Skeletal muscle cell (primary cell): ENCODE data around the gene YIPF4.
A peak's percentile ranks its signal among the peaks of the same experiment; 100 is the strongest.
"Not testable (repeated sequence)": the region's sequence is repeated elsewhere in the genome, so short reads cannot be mapped to it uniquely, and the experiment has no call there.

Source experiments
- DNase-seq: peaks from one replicate; pipeline ENCODE4 v3.0.0-alpha.2; 2010; ENCODE audit warnings: low read depth
- H3K4me3 ChIP-seq: 2 replicates; pipeline ENCODE4 v1.5.1; 2011; ENCODE audit warnings: low read depth, mild to moderate bottlenecking, control low read depth, low read length, moderate library complexity

The YIPF4 gene

DNA sequence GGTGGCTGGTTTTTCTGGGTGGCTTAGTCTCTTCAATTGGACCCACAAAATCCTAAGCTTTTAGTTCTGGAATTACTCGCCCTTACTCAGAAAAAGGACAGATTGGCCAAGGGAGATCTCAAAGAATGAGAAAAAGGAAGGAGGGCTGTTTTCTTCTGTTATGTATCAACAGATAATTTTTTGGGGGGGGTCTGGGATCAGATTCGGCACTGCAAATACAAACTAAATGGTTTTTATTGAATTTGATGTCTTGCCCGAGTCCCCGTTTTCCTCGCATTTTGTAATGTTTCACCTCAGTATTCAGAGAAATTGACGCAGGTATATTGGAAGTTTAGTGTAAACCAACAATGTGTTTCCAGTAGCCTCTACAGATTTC lies 762 bp downstream of the YIPF4 start:
- H3K4me3 ChIP-seq, result peak overlapping the region; percentile 98
- no peak for DNase-seq

DNA sequence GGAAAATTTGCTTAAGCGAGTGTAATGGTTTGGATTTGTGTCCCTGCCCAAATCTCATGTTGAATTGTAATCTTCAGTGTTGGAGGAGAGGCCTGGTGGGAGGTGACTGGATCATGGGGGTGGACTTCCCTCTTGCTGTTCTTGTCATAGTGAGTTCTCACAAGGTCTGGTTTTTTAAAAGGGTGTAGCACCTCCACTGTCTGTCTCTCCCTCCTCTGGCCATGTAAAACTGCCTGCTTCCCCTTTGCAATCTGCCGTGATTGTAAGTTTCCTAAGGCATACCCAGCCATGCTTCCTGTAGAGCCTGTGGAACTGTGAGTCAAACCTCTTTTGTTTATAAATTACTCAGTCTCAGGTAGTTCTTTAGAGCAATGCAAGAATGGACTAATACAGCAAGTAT lies 6.6 kb downstream of the YIPF4 start:
- no peak overlapping the region for H3K4me3 ChIP-seq
- no peak for DNase-seq

DNA sequence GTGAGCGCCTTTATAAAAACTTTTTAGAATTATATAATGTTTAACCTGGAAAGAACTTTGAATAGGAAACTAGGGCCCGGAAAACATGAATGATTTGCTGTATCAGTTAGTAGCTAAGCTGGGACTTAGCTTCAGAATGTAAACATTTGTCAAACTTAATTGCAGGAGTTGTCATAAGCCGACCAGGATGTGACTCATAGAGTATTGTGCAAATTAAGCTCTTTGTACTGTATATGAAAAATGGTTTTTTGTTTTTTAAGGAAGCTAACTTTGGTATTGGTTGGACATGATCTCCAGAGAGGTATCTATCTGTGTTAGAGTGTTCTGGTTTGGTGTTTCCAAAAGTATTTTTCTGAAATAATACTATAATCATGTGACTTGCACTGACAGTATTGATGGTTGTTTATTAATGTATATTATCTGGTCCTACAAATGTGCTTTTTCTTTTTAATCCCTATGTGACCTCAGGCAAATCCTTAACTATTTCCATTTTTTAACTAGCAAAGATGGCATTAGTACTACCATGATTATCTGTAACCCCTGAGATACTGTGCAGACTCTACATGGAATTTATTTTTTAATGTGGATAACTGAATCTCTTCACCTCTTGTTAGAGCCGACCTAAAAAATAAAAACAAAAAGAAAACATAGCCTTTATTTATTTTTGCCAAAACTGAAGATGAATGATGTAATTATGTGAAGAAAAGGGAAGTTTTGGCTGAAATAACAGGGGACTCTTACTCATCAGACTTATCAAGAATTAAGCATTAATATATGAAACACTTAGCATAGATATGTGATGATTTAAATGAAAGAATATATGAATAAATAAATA lies 11.7 kb downstream of the YIPF4 start:
- DNase-seq, result peak; percentile 25
- no peak overlapping the region for H3K4me3 ChIP-seq

DNA sequence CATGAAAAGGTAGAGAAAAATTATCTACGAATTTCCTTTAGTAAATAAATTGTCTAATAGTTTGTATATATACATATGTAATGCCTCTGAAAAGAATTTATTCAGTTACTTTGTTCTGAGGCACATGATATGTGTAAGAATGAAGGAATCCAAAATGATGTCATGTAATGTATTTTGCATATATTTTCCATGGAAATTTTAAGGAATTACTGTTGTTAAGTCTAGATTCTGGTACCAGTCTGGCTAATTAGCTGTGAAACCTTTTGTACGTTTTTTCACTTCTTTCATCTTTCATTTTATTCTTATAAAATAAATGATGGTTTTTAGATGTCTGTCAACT lies 12.3 kb downstream of the YIPF4 start:
- no peak overlapping the region for H3K4me3 ChIP-seq
- no peak for DNase-seq

DNA sequence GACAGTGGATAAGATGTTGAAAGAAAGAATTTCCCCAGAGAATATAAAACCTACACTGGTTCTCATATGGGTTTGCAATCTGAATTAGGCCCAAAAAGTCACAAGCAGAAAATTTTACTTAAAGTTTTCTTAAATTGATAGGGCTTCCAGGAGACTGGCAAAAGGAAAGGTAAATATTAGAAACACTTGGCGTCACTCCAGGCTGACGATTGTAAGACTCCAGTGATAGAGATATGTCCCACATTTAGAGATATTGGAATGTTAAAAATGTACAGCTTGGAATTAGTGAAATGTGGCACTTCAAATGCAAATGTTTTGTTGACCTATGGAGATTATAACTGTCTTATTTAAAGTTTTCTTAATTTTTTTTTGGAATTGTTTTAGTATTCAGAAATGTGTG lies 14.0 kb downstream of the YIPF4 start:
- no peak for DNase-seq
- H3K4me3 ChIP-seq, result no peak overlapping the region

DNA sequence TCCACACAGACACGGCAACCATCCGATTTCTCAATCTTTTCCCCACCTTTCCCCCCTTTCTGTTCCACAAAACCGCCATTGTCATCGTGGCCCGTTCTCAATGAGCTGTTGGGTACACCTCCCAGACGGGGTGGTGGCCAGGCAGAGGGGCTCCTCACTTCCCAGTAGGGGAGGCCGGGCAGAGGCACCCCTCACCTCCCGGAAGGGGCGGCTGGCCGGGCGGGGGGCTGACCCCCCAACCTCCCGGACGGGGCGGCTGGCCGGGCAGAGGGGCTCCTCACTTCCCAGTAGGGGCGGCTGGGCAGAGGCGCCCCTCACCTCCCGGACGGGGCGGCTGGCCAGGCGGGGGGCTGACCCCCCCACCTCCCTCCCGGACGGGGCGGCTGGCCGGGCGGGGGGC lies 15.8 kb downstream of the YIPF4 start:
- DNase-seq, H3K4me3 ChIP-seq: not testable (repeated sequence)

DNA sequence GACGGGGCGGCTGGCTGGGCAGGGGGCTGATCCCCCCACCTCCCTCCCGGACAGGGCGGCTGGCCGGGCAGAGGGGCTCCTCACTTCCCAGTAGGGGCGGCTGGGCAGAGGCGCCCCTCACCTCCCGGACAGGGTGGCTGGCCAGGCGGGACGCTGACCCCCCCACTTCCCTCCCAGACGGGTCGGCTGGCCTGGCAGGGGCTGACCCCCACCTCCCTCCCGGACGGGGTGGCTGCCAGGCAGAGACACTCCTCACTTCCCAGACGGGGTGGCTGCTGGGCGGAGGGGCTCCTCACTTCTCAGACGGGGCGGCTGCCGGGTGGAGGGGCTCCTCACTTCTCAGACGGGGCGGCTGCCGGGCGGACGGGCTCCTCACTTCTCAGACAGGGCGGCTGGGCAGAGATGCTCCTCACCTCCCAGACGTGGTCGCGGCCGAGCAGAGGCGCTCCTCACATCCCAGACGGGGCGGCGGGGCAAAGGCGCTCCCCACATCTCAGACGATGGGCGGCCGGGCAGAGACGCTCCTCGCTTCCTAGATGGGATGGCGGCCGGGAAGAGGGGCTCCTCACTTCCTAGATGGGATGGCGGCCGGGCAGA lies 16.4 kb downstream of the YIPF4 start:
- not testable (repeated sequence) for H3K4me3 ChIP-seq, DNase-seq

DNA sequence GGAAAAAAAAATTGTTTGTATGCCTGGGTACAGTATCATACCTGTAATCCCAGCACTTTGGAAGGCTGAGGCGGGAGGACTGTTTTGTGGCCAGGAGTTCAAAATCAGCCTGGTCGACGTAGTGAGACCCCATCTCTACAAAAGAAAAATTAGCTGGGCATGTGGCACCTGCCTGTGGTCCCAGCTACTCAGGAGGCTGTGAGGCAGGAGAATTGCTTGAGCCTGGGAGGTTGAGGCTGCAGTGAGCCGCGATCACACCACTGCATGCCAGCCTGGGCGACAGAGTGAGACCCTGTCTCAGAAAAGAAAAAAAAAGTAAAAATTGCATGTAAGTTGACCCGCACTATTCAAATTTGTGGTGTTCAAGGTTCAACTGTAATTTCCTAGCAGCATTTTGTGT lies 32.9 kb downstream of the YIPF4 start:
- H3K4me3 ChIP-seq, result no peak overlapping the region
- DNase-seq, result no peak

DNA sequence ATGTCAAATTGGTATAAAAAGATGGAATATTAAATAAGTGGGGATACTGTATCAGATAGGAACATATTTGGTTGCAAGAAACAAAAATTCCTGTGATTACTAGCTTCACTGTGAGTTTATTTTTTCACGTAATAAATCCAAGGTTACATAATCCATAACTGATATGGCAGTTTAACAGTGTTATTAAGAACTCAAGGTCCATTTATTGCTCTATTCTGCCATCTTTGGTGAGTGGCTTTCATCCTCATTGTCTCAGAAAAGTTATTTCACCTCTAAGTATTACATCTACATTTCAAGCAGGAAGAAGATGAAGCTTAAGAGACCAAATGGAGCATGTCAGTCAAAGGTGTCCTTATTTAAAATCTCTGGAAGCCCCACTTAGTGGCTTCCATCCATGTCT lies 37.2 kb downstream of the YIPF4 start:
- no peak for DNase-seq
- H3K4me3 ChIP-seq, result no peak overlapping the region

DNA sequence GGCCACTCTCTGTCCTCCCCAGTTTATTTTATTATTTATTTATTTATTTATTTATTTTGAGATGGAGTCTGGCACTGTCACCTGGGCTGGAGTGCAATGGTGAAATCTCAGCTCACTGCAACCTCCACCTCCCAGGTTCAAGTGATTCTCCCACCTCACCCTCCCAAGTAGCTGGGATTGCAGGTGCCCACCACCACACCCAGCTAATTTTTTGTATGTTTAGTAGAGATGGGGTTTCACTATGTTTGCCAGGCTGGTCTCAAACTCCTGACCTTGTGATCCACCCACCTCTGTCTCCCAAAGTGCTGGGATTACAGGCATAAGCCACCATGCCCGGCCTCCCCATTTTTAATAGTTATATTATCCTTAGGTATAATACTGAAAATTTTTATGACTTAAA lies 51.0 kb downstream of the YIPF4 start:
- DNase-seq, H3K4me3 ChIP-seq: not testable (repeated sequence)

DNA sequence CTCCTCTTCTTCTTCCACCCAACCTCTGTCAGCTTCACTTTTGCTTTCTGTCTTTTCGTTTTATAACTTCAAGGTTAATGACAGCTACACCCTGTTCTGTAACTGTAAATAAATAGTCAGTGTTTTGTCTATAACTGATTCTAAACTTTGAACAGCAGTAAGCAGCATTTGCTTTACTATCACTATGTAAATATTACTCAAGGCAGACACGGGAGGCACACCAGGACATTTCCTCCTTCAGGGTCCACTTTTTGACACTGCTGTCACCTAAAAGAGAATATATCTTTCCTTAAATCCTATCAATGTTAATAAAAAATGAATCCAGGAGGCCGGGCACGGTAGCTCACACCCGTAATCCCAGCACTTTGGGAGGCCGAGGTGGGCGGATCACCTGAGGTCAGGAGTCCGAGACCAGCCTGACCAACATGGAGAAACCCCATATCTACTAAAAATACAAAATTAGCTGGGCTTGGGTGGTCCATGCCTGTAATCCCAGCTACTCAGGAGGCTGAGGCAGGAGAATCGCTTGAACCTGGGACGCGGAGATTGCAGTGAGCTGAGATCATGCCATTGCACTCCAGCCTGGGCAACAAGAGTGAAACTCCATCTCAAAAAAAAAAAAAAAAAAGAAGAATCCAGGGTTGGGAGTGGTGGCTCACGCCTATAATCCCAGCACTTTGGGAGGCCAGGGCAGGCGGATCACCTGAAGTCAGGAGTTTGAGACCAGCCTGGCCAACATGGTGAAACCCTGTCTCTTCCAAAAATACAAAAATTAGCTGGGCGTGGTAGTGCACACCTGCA lies 51.7 kb downstream of the YIPF4 start:
- not testable (repeated sequence) for H3K4me3 ChIP-seq, DNase-seq

DNA sequence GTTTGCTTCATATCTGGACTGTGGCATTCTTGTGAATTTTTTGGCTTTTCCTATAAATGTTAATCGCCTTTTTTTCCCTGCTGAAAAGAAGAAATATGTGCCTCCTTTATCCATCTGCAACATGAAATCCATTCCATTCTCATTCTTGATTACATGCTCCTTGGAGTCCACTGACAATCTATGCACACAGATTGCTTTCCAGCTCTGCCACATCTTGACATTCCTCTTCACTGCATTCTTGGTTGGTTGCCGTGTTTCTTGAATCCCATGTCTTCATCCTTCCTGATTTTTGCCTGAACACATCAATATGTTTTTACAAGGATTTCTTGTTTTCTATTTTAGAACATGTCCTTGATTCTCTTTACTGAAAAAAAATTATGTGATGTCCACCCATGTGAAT lies 52.4 kb downstream of the YIPF4 start:
- DNase-seq, result no peak
- H3K4me3 ChIP-seq, result no peak overlapping the region

DNA sequence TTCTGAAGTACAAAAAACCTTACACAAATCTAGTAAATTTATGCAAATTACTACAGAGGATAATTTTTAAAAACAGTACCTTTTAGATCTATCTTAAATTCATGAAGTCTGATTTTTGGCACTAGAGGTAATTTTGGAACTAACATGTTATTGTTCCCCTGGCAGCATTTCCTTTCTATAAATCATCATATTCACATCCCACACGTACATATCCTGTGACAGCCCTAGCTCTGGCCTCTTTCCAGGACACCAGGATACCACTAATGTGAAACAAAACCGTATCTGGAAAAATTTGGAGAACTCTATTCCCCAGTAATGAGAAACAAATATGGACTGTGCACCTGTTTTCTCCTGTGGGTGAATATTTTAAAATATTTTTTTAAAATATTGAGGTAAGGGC lies 65.1 kb downstream of the YIPF4 start:
- DNase-seq, result no peak
- H3K4me3 ChIP-seq, result no peak overlapping the region

DNA sequence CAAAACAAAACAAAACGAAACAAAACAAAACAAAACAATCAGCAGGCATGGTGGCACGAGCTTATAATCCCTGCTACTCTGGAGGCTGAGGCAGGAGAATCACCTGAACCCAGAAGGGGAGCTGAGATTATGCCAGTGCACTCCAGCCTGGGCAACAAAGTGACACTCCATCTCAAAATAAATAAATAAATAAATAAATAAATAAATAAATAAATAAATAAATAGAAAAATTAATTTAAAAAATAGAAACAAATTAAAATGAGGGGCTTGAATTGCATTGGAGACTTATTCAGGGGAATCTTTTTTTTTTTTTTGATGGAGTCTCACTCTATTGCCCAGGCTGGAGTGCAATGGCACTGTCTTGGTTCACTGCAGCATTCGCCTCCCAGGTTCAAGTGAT lies 73.1 kb downstream of the YIPF4 start:
- DNase-seq, H3K4me3 ChIP-seq: not testable (repeated sequence)

DNA sequence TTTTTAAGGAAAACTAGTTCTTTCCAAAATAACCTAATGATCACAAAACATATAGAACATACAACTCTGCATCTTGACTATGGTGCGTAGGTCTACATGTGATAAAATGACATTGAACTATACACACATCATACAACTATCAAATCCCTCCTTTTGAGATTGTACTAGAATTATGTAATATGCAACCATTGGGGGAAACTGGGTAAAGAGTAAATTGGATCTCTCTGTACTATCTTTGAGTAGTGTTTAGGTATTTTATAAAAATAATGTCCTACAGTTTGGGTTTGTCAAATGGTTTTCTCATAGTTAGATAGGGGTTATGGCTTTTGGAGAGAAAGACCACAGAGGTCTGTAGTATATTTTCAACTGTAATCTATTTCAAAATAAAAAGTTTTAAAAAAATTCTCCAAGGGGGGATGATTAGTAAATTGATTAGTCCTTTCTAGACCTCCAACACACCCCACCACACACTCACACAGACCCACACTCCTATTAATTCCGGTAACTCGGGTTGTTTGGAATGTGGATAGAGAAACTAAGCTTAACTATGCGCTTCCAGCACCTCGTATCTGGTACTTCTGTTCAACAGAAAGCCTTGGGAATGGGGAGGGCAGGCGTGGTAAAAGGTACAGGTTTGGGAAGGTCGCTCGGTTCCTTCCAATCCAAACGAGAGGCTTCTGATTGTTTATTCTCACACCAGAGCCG lies 78.4 kb downstream of the YIPF4 start:
- peak overlapping the region; percentile 98 for H3K4me3 ChIP-seq
- DNase-seq, result no peak

DNA sequence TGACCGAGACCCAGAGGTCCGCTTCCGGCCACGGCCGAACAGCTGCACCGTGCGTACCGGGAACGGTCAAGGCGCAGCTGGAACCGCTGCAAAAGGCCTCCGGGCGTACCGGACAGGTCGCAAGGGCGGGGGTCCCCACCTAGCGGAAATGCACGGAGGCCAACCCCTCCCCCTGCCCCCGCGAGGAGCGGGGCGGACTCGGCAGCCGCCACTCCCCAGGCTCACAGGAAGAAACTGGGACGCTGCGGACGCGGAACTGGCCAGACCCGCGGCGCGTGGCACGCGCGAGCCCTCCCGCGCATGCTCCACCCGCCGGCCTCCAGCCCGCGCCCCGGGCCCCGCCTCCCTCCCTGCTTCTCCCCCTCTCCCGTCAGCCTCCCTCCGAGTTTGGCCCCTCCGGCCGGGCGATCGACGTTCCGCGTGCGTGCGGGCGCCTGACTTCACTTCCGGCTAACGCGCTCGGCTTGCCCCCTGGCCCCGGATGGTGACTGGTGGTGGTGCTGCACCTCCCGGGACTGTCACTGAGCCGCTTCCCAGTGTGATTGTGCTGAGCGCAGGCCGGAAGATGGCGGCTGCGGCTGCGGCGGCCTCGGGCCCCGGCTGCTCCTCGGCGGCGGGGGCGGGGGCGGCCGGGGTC lies 79.1 kb downstream of the YIPF4 start, which contains the start of gene BIRC6:
Gene BIRC6, plus strand, starts transcription at position 343 of the 637 bp plus-strand sequence. Its CDS starts 139 bp downstream, at position 482.
- H3K4me3 ChIP-seq, result peak within 1 kb of the TSS; percentile 98
- peak; percentile 90 for DNase-seq

DNA sequence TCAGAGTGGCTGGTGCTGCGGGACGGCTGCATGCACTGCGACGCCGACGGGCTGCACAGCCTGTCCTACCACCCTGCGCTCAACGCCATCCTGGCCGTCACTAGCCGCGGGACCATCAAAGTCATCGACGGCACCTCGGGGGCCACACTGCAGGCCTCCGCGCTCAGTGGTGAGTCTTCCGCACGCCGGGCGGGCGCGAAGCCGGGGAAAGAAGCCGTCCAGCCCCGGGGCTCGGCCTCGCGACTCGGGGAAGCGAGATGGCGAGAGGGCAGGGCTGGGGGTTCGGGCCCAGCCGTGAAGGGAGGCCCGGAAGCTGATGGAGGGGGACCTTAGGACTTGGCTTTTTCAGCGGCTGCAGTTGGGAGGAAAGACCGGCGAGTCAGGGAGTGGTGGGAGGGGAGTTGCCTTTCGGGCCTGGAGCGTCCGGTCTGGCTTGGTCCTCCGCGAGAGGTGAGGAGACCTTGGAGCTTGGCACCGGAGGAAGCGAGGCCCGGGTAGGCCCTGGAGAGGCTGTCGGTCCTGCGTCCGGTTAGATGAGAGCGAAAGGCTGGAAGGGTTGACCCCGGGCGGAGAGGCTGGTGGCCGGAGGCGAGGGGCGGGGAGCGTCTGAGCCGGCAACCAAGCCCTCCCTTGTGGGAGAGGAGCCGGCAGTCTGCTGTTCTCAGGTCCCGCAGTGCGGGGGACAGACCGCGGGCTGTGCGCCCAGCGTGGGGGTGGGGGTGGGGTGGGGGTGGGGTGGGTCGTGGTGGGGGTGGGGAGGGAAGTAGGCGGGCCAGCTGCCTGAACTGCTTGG lies 79.8 kb downstream of the YIPF4 start:
- peak overlapping the region; percentile 98 for H3K4me3 ChIP-seq
- no peak for DNase-seq

DNA sequence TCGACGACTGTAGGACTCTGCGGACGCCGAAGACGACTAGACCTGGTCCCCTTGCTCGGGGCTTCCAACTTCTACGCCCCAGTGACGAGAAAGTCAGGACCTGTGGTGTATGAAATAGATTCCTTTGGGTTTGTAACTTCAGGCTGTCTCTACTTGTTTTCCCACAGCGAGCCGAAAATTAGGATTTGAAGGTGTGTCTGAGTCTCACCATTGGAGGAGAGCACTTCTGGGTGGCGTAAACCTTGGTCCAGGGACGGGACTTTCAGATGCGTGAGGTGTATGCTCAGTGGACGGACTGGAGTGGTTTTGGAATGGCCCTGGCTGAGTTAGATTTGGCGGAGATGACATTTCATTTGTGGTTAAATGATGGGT lies 80.4 kb downstream of the YIPF4 start:
- peak overlapping the region; percentile 98 for H3K4me3 ChIP-seq
- no peak for DNase-seq

DNA sequence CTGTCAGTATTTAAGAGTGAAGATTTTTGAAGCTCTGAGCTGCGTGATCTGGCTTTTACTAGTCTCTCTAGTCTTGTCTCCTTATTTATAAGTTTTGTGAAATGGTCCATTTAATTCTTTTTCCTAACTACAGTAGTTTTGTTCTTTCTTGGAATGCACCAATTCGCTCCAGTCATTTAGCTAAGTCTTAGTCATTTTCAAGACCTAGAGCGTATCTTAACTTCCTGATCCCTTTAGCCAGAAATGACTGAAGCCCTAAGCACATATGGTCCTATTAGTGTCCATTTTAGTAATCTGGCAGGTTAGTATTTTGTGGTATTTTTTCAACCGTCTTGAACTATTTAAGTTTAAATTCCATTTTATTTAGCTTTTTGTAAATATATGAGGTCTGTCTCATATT lies 82.7 kb downstream of the YIPF4 start:
- no peak for DNase-seq

More for the DNA sequence above, 82.7 kb downstream of the YIPF4 start:
- no peak overlapping the region for H3K4me3 ChIP-seq
